ENCODE results near the gene JAM3. TPM values are rescaled to one million over a fixed set of nuclear protein-coding genes. Genes with fewer than 3 reads are reported as not detected.

Gene JAM3
- total and polyA plus RNA-seq, 2 of the 8 experiments (the other 6 are each of a cell fraction or from before 2014, with no cell fraction given) = 19.6 to 42.8 TPM

- Histone ChIP-seq H3K14ac (ENCODE audit: insufficient read length) (no peak overlapping the region), H3K9ac (replicated peaks in 1 of 4; ENCODE audit: extremely low read depth in 1 of 4, low read depth in 3 of 4, low read length in 3 of 4) (no peak overlapping the region), H2BK5ac (ENCODE audit: low read depth, low read length) (no peak overlapping the region), H3K4ac (replicated peaks; ENCODE audit: insufficient read length, low read depth, low read length) (no peak overlapping the region), H3K79me2 (ENCODE audit: control insufficient read depth in 1 of 2, insufficient read depth in 2 of 2, low read length in 2 of 2) (no peaks in the 10 kb centered on the region), H4K5ac (ENCODE audit: insufficient read length, low read depth, low read length) (no peak overlapping the region), H3K36me3 (ENCODE audit: control insufficient read depth in 2 of 4, insufficient read depth in 4 of 4, low read length in 3 of 4) (peaks cover 11 to 81% (median 34%) of the 10 kb centered on the region in 4 experiments; a peak in 7 of 8 replicates), H3K9me3 (ENCODE audit: insufficient read depth in 2 of 2, low read depth in 1 of 2, low read length in 1 of 2) (peaks cover 30 to 35% of the 10 kb centered on the region in 2 experiments), H4K91ac (replicated peaks; ENCODE audit: insufficient read length, low read length) (no peak overlapping the region), H2BK20ac (ENCODE audit: low read length) (no peak overlapping the region), H3K4me1 (replicated peaks in 1 of 4; ENCODE audit: control insufficient read depth in 3 of 4, insufficient read depth in 4 of 4, low read length in 3 of 4) (no peaks in the 10 kb centered on the region), H2AFZ (ENCODE audit: low read length) (no peak overlapping the region), H4K8ac (ENCODE audit: extremely low read depth, insufficient read depth, low read length) (no peak overlapping the region), H2AK5ac (ENCODE audit: low read depth, low read length) (no peak overlapping the region), H3K27ac (ENCODE audit: low read depth, low read length) (no peak overlapping the region), H3K79me1 (ENCODE audit: low read depth, low read length) (no peaks in the 10 kb centered on the region; the same call in 1 of the 2 replicates), H3K4me2 (ENCODE audit: insufficient read depth in 1 of 2, low read depth in 2 of 2, low read length in 2 of 2) (no peak overlapping the region), H3K18ac (ENCODE audit: extremely low read depth, low read length) (no peak overlapping the region), H3K27me3 (replicated peaks in 1 of 4; ENCODE audit: control insufficient read depth in 3 of 4, extremely low read depth in 1 of 4, insufficient read depth in 3 of 4, low read length in 3 of 4) (no peaks in the 10 kb centered on the region), H2BK15ac (ENCODE audit: low read length) (no peak overlapping the region), H3K4me3 (ENCODE audit: extremely low read depth in 1 of 4, insufficient read depth in 2 of 4, low read depth in 3 of 4, low read length in 4 of 4) (no peak overlapping the region), H3K56ac (replicated peaks; ENCODE audit: insufficient read length, low read depth, low read length) (no peak overlapping the region), H3K23me2 (ENCODE audit: low read depth, low read length) (no peaks in the 10 kb centered on the region), H2BK12ac (ENCODE audit: low read depth, low read length) (no peak overlapping the region), H3K23ac (ENCODE audit: insufficient read length) (no peak overlapping the region), H2BK120ac (replicated peaks; ENCODE audit: low read depth, low read length) (no peak overlapping the region), H4K20me1 (replicated peaks in 1 of 2; ENCODE audit: control insufficient read depth in 1 of 2, insufficient read depth in 2 of 2, low read length in 2 of 2) (peaks cover 0 to 4% of the 10 kb centered on the region in 2 experiments)
- 90% methylated on average over 3 of the region's 3 CpGs; no CpG with 5 or more reads in 1 of the 2 experiments for WGBS, 2 experiments (ENCODE audit: extremely low coverage in 1 of 2, insufficient coverage in 1 of 2, insufficient read length in 1 of 2, insufficient replicate concordance in 2 of 2, low coverage in 1 of 2, low lambda C conversion rate in 2 of 2, missing lambda C conversion rate in 1 of 2)
- FAIRE-seq (no peak), DNase-seq (ENCODE audit: low read depth in 1 of 2, low spot score in 2 of 2) (no peak)
- ChIA-PET CTCF (ENCODE audit: partially characterized antibody) (interaction anchor here (1.1 to 3.8 kb wide), 3 partner anchors 93 to 99 kb away, joined by 3 to 12 read pairs (median 3); no protein-coding TSS in a partner anchor), POLR2A (ENCODE audit: partially characterized antibody) (interaction anchor here (1.2 kb wide), 1 partner anchor 93 kb away, joined by 4 read pairs; no protein-coding TSS in a partner anchor)
- no peak for TF ChIP-seq CEBPB (IDR thresholded peaks at IDR 0.05; ENCODE audit: low read depth, low read length)
- no peak for TF ChIP-seq TEAD4 (IDR thresholded peaks at IDR 0.05; ENCODE audit: low read depth, low read length)
- TF ChIP-seq TCF12 (IDR thresholded peaks at IDR 0.05; ENCODE audit: low read depth, low read length) = no peak
- TF ChIP-seq RFX5 (IDR thresholded peaks at IDR 0.05; ENCODE audit: borderline replicate concordance, low read depth, low read length) = no peak
- TF ChIP-seq SIRT6 (IDR thresholded peaks at IDR 0.05; ENCODE audit: low read length) = no peak
- no peak for TF ChIP-seq RBBP5 (IDR thresholded peaks at IDR 0.05; ENCODE audit: borderline replicate concordance, low read depth, low read length)
- TF ChIP-seq PHF8 (conservative IDR thresholded peaks at IDR 0.05; ENCODE audit: low read depth, low read length) = no peak
- no peak for TF ChIP-seq ATF2 (IDR thresholded peaks at IDR 0.05; ENCODE audit: low read length)
- TF ChIP-seq ATF3 (IDR thresholded peaks at IDR 0.05; ENCODE audit: insufficient read depth, low read depth, low read length) = no peak
- no peak for TF ChIP-seq EZH2 (IDR thresholded peaks at IDR 0.05; ENCODE audit: low read depth, low read length, severe bottlenecking)
- TF ChIP-seq HDAC6 (IDR thresholded peaks at IDR 0.05; ENCODE audit: low read depth, low read length) = no peak
- TF ChIP-seq YY1 (IDR thresholded peaks at IDR 0.05; ENCODE audit: low read depth, low read length) = no peak
These were observed 77.7 kb downstream of the JAM3 start for GRCh38 chr11:134146598-134146997.

Data from H1 (cell line).